CD4-positive, alpha-beta T cell treated with Interferon gamma for 1 hour (primary cell): ENCODE results near the gene RFT1.
A peak's percentile ranks its signal among the peaks of the same experiment; 100 is the strongest.
"Not testable (repeated sequence)": the region's sequence is repeated elsewhere in the genome, so short reads cannot be mapped to it uniquely, and the experiment has no call there.

Experiments
- DNase-seq: peaks from one replicate; pipeline ENCODE4 v3.0.0-alpha.2; 2020

RFT1 gene

DNA sequence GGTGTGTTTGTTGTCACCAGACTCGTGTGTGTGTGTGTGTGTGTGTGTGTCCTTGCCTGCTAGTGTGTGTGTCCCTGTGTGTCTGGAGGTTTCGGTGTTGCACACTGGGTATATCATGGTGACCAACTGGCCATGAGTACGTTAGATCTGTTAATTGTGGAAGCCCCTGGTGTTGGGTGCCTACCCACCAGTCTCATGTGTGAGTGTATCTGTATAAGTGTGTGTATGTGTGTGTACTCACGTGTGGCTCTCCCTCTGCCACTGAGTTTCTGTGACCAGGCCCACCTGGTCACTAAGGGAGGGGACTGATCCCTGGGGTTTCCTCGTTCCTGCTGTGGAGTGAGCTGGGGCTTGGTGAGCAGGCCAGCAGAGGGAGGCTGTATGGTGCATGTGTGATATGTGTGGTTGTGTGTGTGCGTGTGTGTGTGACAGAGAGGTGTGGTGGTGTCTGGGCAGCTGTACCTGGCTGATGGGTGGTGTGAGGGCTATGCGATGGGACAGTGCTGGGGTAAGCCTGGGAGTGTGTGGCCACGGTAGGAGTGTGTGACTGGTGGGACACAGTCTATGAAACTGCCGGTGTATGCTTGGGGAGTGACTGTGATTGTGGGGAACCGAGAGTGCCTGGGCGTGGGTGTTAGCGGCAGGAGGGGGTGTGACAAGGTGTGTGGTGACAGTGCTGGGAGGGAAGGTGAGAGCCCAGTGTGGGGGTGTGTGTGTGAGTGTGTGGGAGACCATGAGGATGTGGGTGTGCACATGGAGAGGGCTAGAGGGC, 32.6 kb upstream of the RFT1 start:
- DNase-seq, result peak; percentile 67

DNA sequence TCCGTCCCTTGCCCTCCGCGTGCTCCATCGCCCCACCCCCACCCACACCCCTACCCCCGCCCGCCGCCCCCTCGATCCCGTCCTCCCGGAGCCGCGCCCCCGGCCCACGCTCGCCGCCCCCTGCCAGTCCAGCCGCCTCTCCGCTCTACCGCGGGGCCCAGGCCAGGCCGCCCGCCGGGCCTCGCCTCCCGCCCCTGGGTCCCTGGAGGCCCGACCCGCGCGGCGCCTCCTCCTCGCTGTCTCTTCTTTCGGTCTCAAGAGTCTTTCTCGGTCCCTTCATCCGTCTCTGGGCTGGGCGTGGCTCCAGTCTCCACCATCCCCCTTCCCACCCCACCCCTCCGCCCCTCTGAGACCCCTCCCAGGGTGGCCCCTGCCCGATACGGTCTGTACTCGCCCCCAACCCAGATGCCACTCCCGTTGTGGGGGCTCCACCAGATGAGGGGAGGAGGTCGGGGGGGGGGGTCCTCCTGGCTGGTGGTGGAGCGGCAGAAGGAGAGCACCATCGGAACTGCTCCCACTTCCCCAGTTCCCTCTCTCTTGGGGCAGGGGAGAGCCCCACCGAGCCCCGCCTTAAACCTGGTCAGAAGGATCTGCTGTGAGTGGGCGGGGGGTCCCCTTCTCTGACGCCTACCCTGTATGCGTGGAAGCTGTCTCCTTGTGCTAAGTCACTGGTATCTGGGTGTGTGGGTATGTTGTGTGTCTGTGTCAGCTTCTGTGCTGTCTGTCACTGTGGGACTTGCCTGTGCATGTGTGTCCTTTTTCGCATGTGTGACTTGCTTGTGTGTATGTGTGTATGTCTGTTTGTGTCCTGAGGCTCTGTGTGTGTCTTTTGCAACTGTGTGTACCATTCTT, 31.8 kb upstream of the RFT1 start:
- peak; percentile 67 for DNase-seq

- no peak for DNase-seq
Observed at GRCh38 chr3:53161450-53161819, 31.2 kb upstream of the RFT1 start.

DNA sequence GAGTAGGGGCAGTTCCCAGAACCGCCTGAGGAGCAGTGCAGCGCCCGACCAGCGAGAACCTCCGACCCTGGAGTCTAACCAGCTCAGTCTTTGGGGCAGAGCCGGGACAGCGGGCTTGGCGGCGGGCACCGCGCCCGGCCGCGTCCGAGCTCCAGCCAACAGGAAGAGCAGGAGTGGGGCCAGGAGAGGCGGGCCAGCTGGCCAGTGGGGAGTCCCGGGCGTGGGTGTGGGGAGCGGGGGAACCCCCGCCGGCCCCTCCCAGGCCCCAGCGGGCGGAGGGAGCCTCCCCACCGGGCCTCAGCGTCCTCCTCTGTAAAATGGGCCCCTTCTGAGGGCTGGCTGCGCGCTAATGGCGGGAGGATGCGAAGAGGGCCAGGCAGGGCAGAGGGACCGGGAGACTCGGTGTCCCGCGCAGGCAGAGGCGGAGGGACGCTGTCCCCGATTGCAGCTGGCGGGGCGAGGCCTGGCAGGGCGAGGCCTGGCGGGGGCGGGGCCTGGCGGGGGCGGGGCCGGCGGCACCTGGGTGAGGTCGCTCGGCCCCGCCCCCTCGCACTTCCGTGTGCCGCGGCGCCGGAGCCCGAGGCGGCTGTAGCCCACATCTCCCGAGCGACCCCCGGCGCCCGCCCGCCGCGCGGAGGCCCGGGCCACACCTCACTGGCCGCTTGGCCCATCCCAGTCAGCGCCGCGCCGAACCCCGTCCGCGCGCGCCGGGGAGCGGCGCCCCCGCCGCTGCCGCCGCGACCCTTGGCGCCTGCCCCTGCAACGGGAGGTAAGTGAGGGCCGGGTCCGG, 30.6 kb upstream of the RFT1 start, which contains the start of gene PRKCD:
PRKCD (plus strand) TSS at position 550 of the 790 bp plus-strand sequence. CDS start 17,214 bp downstream, outside the sequence.
- DNase-seq, result peak; percentile 81

DNA sequence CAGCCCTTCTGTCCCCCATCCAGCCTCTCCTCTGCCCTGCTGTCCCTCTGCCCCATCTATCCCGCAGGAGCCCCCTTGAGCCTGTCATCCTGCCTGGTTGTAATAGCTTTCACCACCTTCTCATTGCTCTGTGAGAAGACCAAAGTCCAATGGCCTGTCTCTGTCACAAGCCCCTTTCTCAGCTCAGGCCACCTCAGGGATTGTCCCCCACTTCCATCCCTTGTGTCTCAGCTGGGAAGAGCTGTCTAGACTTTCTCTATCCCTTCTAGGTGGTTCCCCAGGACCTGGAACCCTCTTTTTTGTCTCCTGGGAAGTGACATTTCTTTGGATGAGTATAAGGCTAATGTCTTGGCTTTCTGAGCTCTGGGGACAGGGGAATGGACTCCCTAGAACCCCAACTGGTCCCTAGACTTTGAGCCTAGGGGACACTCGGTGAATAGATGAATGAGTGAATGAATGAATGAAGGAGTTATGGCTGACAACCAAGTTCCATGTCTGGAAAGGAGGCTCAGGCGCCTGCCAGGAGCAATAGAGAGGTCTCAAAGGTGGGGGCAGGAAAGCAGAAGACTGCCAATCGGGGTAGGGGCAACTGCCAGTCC, 29.9 kb upstream of the RFT1 start:
- no peak for DNase-seq

DNA sequence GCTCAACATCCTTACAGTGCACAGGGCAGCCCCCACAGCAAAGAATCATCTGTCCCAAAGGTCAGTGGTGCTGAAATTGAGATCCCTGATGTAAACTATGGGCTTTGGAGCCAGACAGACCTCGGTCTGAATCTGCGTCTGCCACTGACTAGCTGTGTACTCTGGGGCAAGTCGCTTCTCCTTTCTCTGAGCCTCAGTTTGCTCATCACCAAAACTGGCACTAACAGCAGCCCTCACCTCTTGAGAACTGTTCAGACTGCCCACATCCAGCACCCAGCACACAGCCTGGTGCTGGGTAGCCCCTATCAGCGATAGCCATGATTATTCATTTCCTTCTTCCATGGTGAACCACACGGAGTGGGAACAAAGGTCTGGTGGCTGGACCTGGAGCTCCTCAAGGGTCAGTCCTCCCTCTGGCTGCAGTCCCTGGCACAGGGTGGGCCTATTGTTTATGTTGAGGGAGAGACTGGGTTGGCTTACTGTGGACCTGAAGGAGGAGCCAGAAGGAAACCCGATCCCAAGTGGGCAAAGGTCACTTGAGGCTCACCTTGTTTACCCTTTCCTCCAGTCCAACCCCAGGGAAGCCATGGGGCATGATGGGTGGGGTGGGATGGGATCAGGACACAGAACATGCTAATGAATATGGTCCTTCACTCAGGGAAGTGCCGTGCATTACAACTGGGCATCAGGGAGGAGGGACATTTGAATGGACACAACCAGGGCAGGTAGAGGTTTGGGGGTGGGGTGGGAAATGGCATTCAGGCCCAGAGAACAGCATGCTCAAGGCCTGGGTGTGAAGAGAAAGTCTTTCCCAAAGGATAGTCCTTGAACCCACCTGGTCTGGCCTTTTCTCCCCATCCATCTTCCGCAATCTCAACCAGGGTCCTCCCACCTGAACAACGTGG, 29.2 kb upstream of the RFT1 start:
- no peak for DNase-seq

GRCh38 chr3:53158765-53159155, 28.5 kb upstream of the RFT1 start:
- DNase-seq, result no peak

- no peak for DNase-seq
Observed at GRCh38 chr3:53157974-53158580, 27.8 kb upstream of the RFT1 start.

DNA sequence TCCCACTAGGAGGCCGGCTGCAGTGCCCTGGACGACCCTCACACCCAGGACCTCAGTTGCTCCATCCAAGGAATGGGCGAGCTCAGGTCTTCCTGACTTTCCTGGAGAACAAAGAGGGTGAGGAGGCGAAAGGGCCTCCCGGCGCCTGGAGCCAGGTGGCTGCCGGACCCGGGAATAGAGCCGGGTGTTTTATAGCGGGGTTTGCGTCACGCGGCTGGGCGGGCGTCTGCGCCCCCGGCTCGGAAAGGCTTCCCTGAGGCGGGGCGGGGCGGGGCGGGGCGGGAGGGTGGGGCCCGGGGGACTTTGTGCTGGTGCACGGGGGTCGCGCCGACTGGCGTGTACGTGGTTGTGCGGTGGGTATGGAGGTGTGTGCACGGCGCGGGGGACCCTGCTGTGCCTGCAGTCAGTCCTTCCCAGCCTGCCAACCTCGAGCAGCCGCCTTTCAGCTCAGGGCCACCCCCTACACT, 26.2 kb upstream of the RFT1 start:
- no peak for DNase-seq

DNA sequence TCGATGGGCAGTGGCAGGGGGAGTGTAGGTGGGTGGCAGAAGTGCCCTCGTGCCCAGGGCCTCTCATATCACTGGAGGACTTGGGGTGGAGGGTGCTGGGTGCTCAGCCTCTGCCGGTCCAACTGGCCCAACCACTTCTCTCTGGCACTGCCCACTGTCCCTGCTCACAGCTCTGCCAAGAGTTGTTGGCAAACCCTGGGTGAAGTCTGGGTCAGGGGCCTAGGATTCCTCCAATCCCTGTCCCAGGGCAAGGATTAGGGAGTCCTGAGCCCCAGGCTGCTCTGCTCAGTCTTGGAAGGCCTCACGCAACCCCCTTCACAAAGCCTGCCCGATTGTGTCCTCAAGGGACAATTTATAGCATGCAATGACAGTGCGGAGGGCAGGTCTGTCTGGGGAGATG, 25.5 kb upstream of the RFT1 start:
- DNase-seq, result no peak

DNA sequence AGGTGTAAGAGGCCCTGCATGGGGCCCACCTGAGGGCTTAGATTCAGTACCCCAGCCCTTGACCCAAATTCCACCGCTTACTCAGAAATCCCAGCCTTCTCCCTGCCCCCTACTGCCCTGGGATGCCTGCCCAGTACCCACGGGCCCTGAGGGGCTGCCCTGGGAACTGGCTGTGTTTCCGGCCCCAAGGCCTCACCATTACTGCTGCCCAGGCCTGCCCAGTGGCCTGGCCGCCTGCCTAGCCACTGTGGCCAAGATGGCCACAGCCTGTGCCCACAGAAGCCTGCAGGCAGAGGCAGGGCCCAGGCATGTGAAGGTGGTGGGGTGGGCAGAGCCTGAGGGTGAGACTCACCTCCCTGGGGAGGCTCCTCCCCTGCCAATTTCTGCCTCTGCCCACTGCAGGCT, 24.6 kb upstream of the RFT1 start:
- no peak for DNase-seq

- DNase-seq, result no peak
Observed at GRCh38 chr3:53153980-53154379, 23.7 kb upstream of the RFT1 start.

DNA sequence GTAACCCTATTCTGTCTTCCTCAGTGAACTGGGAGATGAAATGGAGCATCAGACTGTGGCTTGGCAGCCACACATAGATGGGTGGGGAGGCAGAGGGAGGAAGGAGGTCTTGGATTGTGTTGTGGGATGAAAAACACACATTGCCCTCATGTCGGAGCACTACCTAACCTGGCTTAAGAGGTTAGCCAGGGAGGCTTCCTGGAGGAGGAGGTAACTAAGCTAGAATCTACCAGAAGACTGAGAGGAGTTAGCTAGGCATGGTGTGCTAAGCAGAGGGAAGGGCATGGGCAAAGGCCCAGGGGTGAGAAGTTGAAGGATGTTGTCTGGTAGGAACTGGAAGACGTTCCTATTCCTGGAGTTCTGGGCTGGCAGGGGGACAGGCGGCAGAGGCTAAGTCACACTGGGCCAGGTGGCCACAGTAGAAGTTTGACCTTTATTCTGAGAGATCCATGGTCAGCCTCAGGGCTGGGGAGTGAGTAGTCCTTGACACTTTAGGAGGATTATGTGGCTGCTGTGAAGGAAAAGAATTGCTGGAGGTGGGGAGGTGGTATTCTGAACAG, 23.1 kb upstream of the RFT1 start:
- no peak for DNase-seq

DNA sequence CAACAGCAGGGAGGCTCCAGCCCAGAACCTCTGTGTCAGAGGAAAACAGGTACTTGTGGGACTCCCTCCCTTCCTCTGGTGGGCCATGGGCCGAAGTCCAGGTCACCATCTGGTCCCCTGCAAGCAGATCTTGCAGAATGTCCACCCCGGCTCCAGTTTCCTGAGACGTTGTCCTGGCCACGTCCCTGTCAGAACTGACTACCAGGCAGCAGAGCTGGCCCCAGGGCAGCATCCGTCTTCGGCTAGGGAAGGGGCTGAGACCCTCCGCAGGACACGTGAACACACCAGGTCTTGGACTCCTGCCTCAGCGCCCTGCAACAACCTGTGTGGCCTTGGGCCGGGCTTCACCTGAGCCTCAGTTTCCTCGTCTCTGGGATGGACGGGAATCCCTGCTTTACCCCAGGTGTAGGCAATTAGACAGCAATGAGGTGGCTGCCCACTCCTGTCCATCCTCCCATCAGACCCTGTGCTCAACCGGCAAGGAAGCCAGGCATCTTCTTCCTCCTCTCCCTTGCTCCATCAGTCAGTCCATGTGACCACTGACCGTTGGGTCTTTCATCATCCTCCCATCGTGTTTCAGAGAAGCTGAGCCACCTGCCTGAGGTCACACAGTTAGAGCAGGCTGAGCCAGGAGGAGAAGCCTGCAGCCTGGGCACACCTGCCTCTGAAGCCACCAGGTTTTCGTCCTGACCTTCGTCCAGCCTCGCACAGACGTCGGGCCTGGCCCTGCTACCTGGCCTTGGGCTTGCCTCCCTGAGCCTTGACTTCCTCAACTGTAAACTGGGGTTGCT, 21.8 kb upstream of the RFT1 start:
- no peak for DNase-seq

- no peak for DNase-seq
Observed at GRCh38 chr3:53151465-53151864, 21.2 kb upstream of the RFT1 start.

DNA sequence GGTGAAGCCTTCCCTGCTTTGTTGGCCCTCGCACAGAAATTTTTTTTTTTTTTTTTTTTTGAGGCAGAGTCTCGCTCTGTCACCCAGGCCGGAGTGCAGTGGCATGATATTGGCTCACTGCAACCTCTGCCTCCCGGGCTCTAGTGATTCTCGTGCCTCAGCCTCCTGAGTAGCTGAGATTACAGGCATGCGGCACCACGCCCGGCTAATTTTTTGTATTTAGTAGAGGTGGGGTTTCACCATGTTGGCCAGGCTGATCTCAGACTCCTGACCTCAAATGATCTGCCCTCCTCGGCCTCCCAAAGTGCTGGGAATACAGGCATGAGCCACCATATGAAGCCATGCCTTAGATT, 20.8 kb upstream of the RFT1 start:
- DNase-seq, result not testable (repeated sequence)

GRCh38 chr3:53150247-53151085, 20.2 kb upstream of the RFT1 start:
- no peak for DNase-seq

DNA sequence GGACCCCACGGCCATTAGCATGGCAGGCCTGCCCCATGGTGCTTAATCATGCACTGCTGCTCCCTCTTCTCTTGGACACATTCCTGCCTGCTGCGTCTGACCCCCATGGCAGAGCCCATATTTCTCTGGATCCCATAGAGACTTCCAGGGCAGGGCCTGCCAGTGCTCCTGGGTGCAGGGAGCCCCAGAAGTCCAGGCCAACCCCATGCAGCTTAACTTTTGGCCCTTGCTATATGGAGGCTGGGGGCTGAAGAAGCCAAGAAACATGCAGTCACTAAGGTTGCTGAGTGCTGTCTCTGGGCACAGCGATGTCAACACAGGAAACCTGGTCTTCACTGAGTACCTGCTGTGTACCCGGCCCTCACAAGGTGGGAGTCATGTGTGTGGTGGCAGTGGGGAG, 19.5 kb upstream of the RFT1 start:
- no peak for DNase-seq

DNA sequence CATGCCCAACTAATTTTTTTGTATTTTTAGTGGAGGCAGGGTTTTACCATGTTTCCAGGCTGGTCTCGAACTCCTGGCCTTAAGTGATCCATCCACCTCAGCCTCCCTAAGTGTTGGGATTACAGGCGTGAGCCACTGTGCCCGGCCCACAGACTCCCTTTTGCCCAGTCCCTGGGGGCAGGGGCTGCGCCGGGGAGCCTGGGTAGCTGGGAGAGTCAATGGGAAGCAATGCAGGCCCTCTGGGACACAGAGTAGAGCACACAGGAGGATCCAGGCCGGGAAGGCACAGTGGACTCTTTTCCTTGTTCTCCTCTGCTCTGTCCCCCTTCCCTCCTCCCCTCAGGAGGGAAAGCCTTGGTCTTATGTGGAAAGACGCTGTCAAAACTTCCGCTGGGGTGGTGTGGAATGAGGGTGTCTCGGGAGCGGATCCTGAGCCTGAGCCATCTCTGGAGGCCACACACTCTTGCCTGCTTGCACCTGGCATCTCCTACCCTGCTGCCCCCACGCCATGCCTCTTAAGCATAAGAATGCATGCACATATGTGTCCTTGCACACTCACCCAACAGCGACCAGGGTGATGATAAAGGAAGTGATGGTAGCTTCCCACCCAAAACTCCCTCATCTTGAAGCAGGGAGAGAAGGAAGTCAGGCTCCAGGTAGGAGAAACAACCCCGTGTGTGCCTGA, 18.9 kb upstream of the RFT1 start:
- DNase-seq, result no peak
